GM12878 (cell line): ENCODE measurements around the gene PIP5K1A.

Experiments
- BHLHE40 ChIP-seq, 2 experiments: fragments of 450-650 bp in 1 of 2; IDR thresholded peaks; 2 replicates each; pipeline ENCODE4 v1.6.1; 2011 to 2017; ENCODE audit warnings: low read depth in 2 of 2, borderline replicate concordance in 1 of 2, improper control_type of control experiment in 1 of 2, low read length in 1 of 2, mild to moderate bottlenecking in 1 of 2
- SMC3 ChIP-seq: IDR thresholded peaks from 2 replicates; pipeline ENCODE4 v1.6.1; 2011; ENCODE audit warnings: low read length, improper control_type of control experiment, borderline replicate concordance
- TBL1XR1 ChIP-seq: IDR thresholded peaks from 2 replicates; pipeline ENCODE4 v1.6.1; 2012; ENCODE audit warnings: low read depth, low read length, improper control_type of control experiment

GRCh38 chr1:151175041-151175741 lies 23.2 kb upstream of the PIP5K1A start:
- TF ChIP-seq SMC3, result no peak
- no peak for TF ChIP-seq TBL1XR1
- no peak for TF ChIP-seq BHLHE40 (IDR thresholded peaks at IDR 0.05; ENCODE audit: borderline replicate concordance in 1 of 2, low read depth in 2 of 2, low read length in 1 of 2)
